ENCODE measurements around the gene TGFBR3.

The TGFBR3 gene

DNA sequence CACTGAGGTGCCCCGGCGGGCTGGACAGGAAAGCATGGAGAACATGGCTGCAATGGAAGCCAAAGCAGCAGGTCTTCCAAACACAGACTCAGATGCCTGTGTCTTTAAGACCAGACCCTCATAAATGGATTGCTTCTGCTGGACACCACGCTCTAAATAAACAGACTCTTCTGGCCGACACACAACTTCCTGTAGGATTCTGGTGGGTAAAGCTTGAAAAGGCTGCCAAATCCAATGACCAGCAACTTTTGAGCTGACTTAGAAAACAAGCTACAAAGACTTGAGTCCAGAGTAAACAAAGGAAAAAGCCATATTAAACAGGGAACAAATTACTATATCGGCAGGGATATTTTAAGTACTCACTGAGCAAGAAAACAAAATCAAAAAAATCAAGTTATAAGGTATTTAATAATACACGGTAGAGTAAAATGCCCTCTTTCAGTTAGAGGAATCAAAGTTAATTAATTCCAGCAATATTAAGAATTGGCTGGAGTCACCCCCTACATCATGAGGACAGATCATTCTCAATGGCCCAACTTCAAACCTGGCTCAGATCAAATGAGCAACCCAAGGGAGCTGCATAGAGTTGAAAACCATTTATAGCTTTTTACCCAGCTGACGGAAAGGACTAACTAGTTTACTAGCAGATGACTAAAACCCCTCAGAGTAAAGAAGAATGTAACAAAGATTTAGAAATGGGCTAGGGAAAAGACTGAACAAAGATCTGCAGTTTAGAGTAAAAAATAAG, 102.4 kb downstream of the TGFBR3 start:
- in situ Hi-C loops (cut with MboI; ENCODE audit: low sequenced_read_pairs) = no loop called here

GRCh38 chr1:91781901-91782622, 103.9 kb downstream of the TGFBR3 start:
- in situ Hi-C loops (cut with MboI; ENCODE audit: low sequenced_read_pairs) = no loop called here

GRCh38 chr1:91781371-91781825, 104.6 kb downstream of the TGFBR3 start:
- in situ Hi-C loops (cut with MboI; ENCODE audit: low sequenced_read_pairs) = no loop called here

DNA sequence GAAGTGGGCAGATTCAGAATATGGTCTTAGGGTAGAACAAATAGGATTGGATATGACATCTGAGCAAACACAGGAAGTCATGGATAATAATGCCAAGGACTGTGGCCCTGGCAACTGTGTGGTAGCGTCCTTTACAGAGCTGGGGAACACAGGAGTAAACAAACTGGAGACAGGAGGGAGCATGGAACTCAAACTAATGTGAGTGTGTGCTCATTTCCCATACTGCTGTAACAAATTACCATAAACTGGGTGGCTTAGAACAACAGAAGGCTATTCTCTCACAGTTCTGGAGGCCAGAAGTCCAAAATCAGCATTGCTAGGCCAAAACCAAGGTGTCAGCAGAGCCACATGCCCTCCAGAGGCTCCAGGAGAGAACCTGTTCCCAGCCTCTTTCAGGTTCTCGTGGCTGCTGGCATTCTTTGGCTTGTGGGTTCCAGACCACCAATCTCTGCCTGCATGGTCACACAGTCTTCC, 106.4 kb downstream of the TGFBR3 start:
- in situ Hi-C loops (cut with MboI; ENCODE audit: low sequenced_read_pairs) = no loop called here

DNA sequence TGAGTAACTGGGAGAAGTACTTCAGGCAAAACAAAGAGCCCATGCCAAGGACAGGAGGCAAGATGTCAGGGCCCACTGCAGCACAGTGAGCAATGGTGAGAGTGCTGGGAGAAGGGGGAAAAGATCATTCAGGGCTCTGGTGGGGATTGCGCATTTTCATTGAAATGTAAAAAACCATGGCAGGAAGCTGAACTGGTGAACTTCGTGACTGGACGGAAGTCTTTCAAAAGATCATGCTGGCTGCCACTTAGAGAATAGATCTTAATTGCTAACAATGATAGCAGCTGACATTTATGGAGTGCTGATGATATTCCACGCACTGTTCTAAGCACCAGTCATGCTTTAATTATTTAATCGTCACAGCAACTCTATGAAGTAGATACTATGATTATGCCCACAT, 107.0 kb downstream of the TGFBR3 start:
- in situ Hi-C loops (cut with MboI; ENCODE audit: low sequenced_read_pairs) = no loop called here

GRCh38 chr1:91777630-91778300, 108.2 kb downstream of the TGFBR3 start:
- in situ Hi-C loops (cut with MboI; ENCODE audit: low sequenced_read_pairs) = no loop called here

GRCh38 chr1:91777196-91777595, 108.8 kb downstream of the TGFBR3 start:
- in situ Hi-C loops (cut with MboI; ENCODE audit: low sequenced_read_pairs) = no loop called here

DNA sequence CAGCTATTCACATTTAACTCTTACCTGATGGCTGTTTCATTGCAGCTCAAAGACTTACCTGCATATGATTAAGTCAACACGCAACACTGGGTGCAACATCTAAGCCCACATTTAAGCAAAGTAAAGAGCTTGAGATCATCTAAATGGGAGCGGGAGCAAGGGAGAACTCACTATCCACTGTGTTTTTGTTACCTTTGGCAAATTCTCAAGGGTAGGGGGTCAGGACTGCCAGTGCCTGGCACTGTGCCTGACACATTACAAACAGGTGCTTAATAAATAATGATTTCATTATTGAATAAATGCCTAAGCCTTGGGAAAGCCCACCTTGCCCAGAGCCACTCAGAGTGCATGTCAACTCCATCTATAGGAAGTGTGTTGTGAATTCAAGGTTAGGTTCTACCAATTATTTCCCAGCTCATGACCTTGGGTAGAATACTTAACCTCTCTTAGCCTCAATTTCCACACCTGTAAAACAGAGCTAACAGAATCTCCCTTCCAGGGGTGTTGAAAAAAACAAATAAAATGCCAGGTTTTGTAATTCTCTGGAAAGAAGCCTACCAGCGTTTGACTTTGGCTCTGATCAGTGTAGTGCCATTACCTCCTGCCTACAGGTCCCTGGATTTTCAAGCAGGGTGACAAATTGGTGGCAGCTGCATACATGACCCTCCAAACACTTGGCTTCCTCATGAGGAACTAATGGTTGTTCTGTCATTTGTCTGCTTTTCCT, 109.7 kb downstream of the TGFBR3 start:
- in situ Hi-C loops (cut with MboI; ENCODE audit: low sequenced_read_pairs) = no loop called here

GRCh38 chr1:91775227-91775626, 110.7 kb downstream of the TGFBR3 start:
- in situ Hi-C loops (cut with MboI; ENCODE audit: low sequenced_read_pairs) = no loop called here

DNA sequence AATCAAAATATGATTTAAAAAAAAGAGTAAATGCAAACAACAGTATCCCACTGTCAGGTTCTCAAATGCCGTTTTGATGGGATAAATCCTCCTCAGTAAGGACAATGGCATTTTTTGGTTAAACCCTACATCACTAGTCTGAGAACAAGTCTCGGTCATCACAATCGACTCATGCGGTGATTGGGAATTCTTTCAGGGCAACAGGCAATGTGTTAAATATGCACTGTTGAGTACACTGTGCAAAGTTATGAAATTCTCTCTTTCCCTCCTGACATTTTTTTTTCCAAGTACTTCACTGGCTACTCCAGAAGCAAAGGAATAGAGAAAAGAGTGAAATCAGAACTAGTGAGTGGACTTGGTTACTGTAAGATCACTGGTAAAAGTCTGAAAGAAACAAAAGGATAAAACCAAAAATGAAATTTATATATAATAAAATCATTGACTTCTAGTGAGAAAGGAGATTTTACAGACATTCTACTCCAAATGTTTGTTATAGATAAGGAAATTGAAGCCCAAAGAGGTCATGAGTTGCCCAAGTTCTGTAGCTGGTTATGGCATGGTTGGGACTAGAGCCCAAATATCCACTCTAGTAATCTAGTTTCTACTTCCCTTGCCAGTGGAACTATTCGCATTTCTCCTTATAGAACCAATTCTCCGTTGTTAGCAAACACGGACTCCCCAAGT, 111.3 kb downstream of the TGFBR3 start:
- in situ Hi-C loops (cut with MboI; ENCODE audit: low sequenced_read_pairs) = no loop called here

- in situ Hi-C loops (cut with MboI; ENCODE audit: low sequenced_read_pairs) = no loop called here
Measured at GRCh38 chr1:91771717-91772116, 114.2 kb downstream of the TGFBR3 start.

- in situ Hi-C loops (cut with MboI; ENCODE audit: low sequenced_read_pairs) = no loop called here
Measured at GRCh38 chr1:91770667-91771268, 115.2 kb downstream of the TGFBR3 start.

GRCh38 chr1:91769742-91770141, 116.2 kb downstream of the TGFBR3 start:
- in situ Hi-C loops (cut with MboI; ENCODE audit: low sequenced_read_pairs) = no loop called here

DNA sequence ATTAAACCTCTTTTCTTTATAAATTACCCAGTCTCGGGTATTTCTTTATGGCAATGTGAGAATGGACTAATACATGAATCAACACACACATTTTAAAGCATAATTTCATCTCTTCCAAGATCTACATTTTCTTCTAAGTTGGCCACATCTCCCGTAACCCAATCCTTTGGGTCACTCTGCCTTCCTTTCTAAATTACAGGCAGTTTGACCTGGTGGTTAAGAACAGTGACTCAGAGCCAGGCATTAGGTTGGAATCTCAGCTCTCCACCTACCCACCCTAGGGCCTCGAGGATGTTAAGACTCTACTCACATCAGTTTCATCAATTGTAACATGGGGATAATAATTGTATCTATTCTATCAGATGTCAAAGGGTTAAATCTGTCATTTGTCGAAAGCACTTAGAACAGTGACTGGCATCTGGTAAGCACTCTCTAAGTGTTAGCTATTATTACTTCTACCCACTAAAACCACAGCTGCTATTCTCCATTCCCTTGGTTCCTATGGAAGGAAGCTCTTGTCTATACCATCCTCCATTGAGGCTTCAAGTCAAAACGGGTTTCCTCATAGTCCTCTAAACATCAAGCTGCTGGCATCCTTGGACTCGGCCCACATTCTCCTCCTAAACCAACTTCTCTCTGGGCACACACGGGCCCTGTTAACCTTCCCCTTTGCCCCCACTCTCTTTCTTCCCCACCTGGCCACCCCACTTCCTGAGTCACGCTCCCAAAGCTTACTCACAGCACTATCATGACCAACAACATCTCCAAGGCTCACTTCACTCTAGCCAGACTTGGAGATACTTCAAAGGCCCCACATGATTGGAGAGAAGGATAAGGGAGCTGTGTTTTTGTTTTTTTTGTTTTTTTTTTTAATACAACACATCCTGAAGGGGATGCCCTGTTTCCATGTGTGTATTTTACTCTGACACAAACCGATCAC, 116.9 kb downstream of the TGFBR3 start:
- in situ Hi-C loops (cut with MboI; ENCODE audit: low sequenced_read_pairs) = no loop called here

GRCh38 chr1:91768120-91768519, 117.8 kb downstream of the TGFBR3 start:
- in situ Hi-C loops (cut with MboI; ENCODE audit: low sequenced_read_pairs) = no loop called here

DNA sequence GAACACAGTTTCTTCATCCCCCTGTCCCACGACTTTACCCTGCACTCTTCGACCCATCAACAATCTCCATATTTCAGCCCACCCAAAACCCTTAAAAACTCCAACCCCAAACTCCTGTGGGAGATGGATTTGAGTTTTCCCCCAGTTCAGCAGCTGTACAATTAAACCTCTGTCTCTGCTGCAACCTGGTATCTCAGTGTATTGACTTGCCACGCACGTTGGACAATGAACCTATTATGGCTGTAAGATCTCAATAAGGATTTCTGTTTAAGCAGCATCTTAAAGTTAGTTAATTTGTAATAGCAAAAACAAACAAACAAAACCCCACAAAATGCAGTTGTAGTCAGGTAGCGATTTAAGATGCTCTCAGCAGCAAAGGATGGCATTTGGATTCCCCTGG, 119.1 kb downstream of the TGFBR3 start:
- in situ Hi-C loops (cut with MboI; ENCODE audit: low sequenced_read_pairs) = no loop called here

GRCh38 chr1:91765880-91766443, 120.0 kb downstream of the TGFBR3 start:
- in situ Hi-C loops (cut with MboI; ENCODE audit: low sequenced_read_pairs) = no loop called here

GRCh38 chr1:91765293-91765692, 120.7 kb downstream of the TGFBR3 start:
- in situ Hi-C loops (cut with MboI; ENCODE audit: low sequenced_read_pairs) = no loop called here
